Measurements from ENCODE around the gene MANSC1. TPM values are rescaled to one million over a fixed set of nuclear protein-coding genes. Genes with fewer than 3 reads are reported as not detected.

MANSC1 gene
- total RNA-seq, 4 donors from 2014 or later = 9.0 to 39.2 (median 17.2) TPM

DNA sequence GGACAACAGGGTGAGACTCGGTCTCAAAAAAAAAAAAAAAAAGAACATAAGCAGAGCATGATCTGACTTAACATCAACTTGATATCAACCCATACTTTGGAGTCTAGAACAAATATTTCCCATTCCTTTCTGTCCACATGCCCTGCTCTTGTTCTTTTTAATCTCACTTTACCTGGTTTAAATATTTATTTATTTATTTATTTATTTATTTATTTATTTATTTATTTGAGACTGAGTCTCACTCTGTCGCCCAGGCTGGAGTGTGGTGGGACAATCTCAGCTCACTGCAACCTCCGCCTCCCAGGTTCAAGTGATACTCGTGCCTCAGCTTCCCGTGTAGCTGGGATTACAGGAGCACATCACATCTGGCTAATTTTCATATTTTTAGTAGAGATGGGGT is 63.6 kb downstream of the MANSC1 start:
- intact Hi-C loops (cut with DNase I; ENCODE audit: low total_unique reads) = no loop called here
- TF ChIP-seq, protein P1, sequence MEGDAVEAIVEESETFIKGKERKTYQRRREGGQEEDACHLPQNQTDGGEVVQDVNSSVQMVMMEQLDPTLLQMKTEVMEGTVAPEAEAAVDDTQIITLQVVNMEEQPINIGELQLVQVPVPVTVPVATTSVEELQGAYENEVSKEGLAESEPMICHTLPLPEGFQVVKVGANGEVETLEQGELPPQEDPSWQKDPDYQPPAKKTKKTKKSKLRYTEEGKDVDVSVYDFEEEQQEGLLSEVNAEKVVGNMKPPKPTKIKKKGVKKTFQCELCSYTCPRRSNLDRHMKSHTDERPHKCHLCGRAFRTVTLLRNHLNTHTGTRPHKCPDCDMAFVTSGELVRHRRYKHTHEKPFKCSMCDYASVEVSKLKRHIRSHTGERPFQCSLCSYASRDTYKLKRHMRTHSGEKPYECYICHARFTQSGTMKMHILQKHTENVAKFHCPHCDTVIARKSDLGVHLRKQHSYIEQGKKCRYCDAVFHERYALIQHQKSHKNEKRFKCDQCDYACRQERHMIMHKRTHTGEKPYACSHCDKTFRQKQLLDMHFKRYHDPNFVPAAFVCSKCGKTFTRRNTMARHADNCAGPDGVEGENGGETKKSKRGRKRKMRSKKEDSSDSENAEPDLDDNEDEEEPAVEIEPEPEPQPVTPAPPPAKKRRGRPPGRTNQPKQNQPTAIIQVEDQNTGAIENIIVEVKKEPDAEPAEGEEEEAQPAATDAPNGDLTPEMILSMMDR (IDR thresholded peaks at IDR 0.05) = no peak
- no peak for TF ChIP-seq POLR2A (IDR thresholded peaks at IDR 0.05)

DNA sequence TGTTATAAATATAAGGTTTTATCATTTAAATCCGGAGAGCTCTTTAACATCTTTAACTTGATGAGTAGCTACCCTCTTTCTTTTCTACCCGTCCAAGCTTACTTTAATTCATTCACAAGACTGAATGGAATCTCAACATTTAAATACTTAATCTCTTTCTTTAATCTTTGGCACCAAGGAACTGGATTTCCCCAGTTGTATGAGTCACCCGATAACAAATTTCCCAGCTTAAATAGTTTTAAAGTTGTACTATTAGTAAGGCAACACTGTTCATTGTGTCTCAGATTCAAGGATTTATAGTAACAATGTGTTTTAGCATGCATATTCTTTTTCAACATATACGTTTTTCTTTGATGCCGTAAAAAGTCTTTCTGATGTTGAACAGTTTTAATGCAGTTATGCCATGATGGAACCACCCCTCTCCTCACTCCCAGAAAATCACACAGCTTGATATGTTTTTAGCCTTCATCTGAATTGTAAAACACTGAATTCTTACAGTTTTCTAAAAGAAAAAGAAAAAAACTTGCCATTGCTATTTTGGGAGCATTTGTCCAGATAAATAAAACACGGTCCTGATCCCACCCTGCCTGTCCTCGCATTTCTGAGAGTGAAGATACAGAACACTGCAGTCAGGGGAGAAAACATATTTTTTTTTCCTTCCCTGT is 67.1 kb downstream of the MANSC1 start:
- H3K4me3 ChIP-seq (ENCODE audit: low read depth, poor library complexity, severe bottlenecking) = no peak overlapping the region
- DNase-seq (ENCODE audit: low spot score in 2 of 2) = no peak
- WGBS, 2 donors = 29 to 34% methylated on average over 7 of the region's 7 CpGs
- intact Hi-C loops (cut with DNase I; ENCODE audit: low total_unique reads) = no loop called here
- no peak for TF ChIP-seq POLR2A (IDR thresholded peaks at IDR 0.05)
- TF ChIP-seq, protein P1 (IDR thresholded peaks at IDR 0.05) = no peak

More for the DNA sequence above, 63.6 kb downstream of the MANSC1 start:
- no peak overlapping the region for H3K4me3 ChIP-seq (ENCODE audit: low read depth, poor library complexity, severe bottlenecking)
- 96 to 97% methylated on average over 5 of the region's 5 CpGs for WGBS, 2 donors
- DNase-seq (ENCODE audit: low spot score in 2 of 2) = no peak

DNA sequence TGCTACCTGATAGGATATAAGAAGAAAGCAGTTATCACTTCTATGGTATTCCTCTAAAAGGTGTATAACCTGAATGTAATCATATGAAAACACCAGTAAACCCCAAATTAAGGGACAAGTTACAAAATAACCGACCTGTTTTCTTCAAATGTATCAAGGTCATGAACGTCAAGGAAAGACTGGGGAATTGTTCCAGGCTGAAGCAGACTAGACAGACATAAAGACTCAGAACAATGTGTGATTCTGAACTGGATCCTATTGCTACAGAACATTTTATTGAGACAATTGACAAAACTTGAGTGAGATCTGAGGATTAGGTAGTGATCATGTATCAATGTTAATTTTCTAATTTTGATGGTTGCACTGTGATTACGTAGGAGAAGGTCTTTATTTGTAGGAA is 67.8 kb downstream of the MANSC1 start:
- 63 to 66% methylated on average over 3 of the region's 3 CpGs for WGBS, 2 donors
- no peak for DNase-seq (ENCODE audit: low spot score in 2 of 2)
- no peak for TF ChIP-seq POLR2A (IDR thresholded peaks at IDR 0.05)
- TF ChIP-seq, protein P1 (IDR thresholded peaks at IDR 0.05) = no peak
- intact Hi-C loops (cut with DNase I; ENCODE audit: low total_unique reads) = no loop called here
- no peak overlapping the region for H3K4me3 ChIP-seq (ENCODE audit: low read depth, poor library complexity, severe bottlenecking)

DNA sequence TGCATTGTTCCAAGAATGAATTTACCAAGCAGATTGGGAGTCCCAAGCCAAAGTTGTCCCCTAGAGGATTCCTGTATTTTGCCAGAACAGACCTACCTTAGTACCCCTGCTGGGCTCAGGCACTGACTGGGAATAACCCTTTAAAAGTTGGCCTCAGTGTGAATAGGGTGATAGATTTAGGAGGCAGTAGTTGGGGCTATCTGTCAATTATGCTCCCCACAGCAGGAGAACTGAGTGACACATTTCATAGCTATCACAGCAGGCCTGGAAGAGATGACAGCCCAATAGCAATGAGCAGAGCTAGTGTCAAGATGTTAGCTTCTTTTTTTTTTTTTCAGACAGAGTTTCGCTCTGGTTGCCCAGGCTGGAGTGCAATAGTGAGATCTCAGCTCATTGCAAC is 68.9 kb downstream of the MANSC1 start:
- TF ChIP-seq POLR2A (IDR thresholded peaks at IDR 0.05) = no peak
- TF ChIP-seq, protein P1 (IDR thresholded peaks at IDR 0.05) = no peak
- intact Hi-C loops (cut with DNase I; ENCODE audit: low total_unique reads) = no loop called here
- H3K4me3 ChIP-seq (ENCODE audit: low read depth, poor library complexity, severe bottlenecking) = no peak overlapping the region
- DNase-seq (ENCODE audit: low spot score in 2 of 2) = no peak
- WGBS, 2 donors = 89 to 100% methylated on average over 1 of the region's 1 CpG

DNA sequence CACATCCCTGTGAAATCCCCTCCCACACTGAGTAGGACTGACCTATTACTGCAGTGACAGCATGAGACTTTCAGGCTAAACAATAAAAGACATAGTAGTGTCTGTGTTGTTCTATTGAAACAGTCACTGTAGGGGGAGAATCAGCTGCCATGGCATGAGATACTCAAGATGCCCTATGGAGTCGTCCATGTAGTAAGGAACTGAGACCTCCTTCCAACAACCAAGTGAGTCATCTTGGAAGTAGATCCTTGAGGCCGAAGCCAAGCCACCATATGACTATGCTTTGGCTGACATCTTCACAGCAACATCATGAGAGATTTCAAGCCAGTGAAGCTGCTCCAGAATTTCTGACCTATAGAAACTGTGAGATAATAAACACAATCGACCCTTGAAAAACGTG is 71.1 kb downstream of the MANSC1 start:
- WGBS, 2 donors = 62 to 66% methylated on average over 4 of the region's 4 CpGs
- H3K4me3 ChIP-seq (ENCODE audit: low read depth, poor library complexity, severe bottlenecking) = no peak overlapping the region
- intact Hi-C loops (cut with DNase I; ENCODE audit: low total_unique reads) = no loop called here
- TF ChIP-seq, protein P1 (IDR thresholded peaks at IDR 0.05) = no peak
- no peak for TF ChIP-seq POLR2A (IDR thresholded peaks at IDR 0.05)
- DNase-seq (ENCODE audit: low spot score in 2 of 2) = no peak

Other genes with a start within 250 kb of the MANSC1 start
- gene LRP6, start 83.2 kb downstream of the MANSC1 start, total RNA-seq = 10 to 100 TPM; 19.6 to 37.3 (median 26.1) TPM
- gene BORCS5, start 6.8 kb upstream of the MANSC1 start, total RNA-seq = 10 to 100 TPM in 2 of 4 donors, 1 to 10 TPM in 2; 5.3 to 13.4 (median 10.1) TPM
- gene DUSP16, start 212.6 kb upstream of the MANSC1 start, total RNA-seq = 10 to 100 TPM; 15.3 to 29.0 (median 25.0) TPM